Osteocyte (in vitro differentiated cells): ENCODE measurements around the gene VSX1. TPM values are rescaled to one million over a fixed set of nuclear protein-coding genes. Genes with fewer than 3 reads are reported as not detected.

Experiments used
- DNase-seq: peaks from one replicate; pipeline ENCODE4 v3.0.0; 2021; ENCODE audit warnings: mixed read lengths; ENCODE audit not compliant: unreplicated experiment; ENCODE audit errors: extremely low spot score
- H3K27ac Mint-ChIP-seq: one replicate; pipeline ENCODE4 v1.8.0; 2021; ENCODE audit warnings: mild to moderate bottlenecking, mixed read lengths; ENCODE audit not compliant: unreplicated experiment
- H3K27me3 Mint-ChIP-seq: one replicate; pipeline ENCODE4 v1.8.0; 2021; ENCODE audit warnings: mixed read lengths; ENCODE audit not compliant: unreplicated experiment
- H3K36me3 Mint-ChIP-seq: one replicate; pipeline ENCODE4 v1.8.0; 2021; ENCODE audit warnings: mixed read lengths; ENCODE audit not compliant: unreplicated experiment
- H3K4me1 Mint-ChIP-seq: one replicate; pipeline ENCODE4 v1.8.0; 2021; ENCODE audit warnings: mixed read lengths; ENCODE audit not compliant: unreplicated experiment
- H3K4me3 Mint-ChIP-seq: one replicate; pipeline ENCODE4 v1.8.0; 2021; ENCODE audit warnings: mild to moderate bottlenecking, moderate library complexity, mixed read lengths; ENCODE audit not compliant: unreplicated experiment
- H3K9me3 Mint-ChIP-seq: one replicate; pipeline ENCODE4 v1.8.0; 2021; ENCODE audit warnings: mixed read lengths; ENCODE audit not compliant: unreplicated experiment
- CTCF ChIP-seq: fragments of 200-600 bp; sonication (generic); IDR thresholded peaks from 2 replicates; pipeline ENCODE4 v1.5.0; 2021; ENCODE audit warnings: antibody characterized with exemption, mild to moderate bottlenecking, moderate library complexity
- total RNA-seq: library from RNA; stranded (reverse); gene quantifications from 2 replicates; pipeline ENCODE4 v1.2.1, GENCODE V29; 2021

The VSX1 gene
- total RNA-seq, 1 donor from 2014 or later: not detected

GRCh38 chr20:25045343-25045712 lies 36.6 kb downstream of the VSX1 start:
- Mint-ChIP-seq H3K27ac (no peak overlapping the region), H3K4me1 (peaks cover 6% of the 10 kb centered on the region), H3K36me3 (peaks cover 2% of the 10 kb centered on the region), H3K4me3 (no peak overlapping the region), H3K27me3 (peaks cover 2% of the 10 kb centered on the region), H3K9me3 (no peaks in the 10 kb centered on the region)
- DNase-seq: no peak
- TF ChIP-seq CTCF: no peak

GRCh38 chr20:25044660-25045342 lies 37.1 kb downstream of the VSX1 start:
- no peak for TF ChIP-seq CTCF
- H3K27ac Mint-ChIP-seq: no peak overlapping the region
- H3K4me3 Mint-ChIP-seq: no peak overlapping the region
- no peak for DNase-seq
- H3K4me1 Mint-ChIP-seq: peaks cover 11% of the 10 kb centered on the region
- peaks cover 2% of the 10 kb centered on the region for H3K27me3 Mint-ChIP-seq
- H3K36me3 Mint-ChIP-seq: peaks cover 2% of the 10 kb centered on the region
- no peaks in the 10 kb centered on the region for H3K9me3 Mint-ChIP-seq

- H3K27me3 Mint-ChIP-seq: peaks cover 2% of the 10 kb centered on the region
- DNase-seq: no peak
- H3K36me3 Mint-ChIP-seq: no peaks in the 10 kb centered on the region
- H3K4me3 Mint-ChIP-seq: no peak overlapping the region
- H3K4me1 Mint-ChIP-seq: peaks cover 16% of the 10 kb centered on the region
- H3K9me3 Mint-ChIP-seq: no peaks in the 10 kb centered on the region
- no peak for TF ChIP-seq CTCF
- H3K27ac Mint-ChIP-seq: no peak overlapping the region
Measured at GRCh38 chr20:25044261-25044560, 37.7 kb downstream of the VSX1 start.

- TF ChIP-seq CTCF: no peak
- DNase-seq: no peak
- Mint-ChIP-seq H3K27me3 (peaks cover 2% of the 10 kb centered on the region), H3K27ac (no peak overlapping the region), H3K36me3 (no peaks in the 10 kb centered on the region), H3K4me1 (peaks cover 16% of the 10 kb centered on the region), H3K4me3 (no peak overlapping the region), H3K9me3 (no peaks in the 10 kb centered on the region)
Measured at GRCh38 chr20:25043499-25044260, 38.3 kb downstream of the VSX1 start.
